H9 (cell line): ENCODE results near the gene BCL7C. TPM values are rescaled to one million over a fixed set of nuclear protein-coding genes. Genes with fewer than 3 reads are reported as not detected.
A peak's percentile ranks its signal among the peaks of the same experiment; 100 is the strongest.
"Not testable (repeated sequence)": the region's sequence is repeated elsewhere in the genome, so short reads cannot be mapped to it uniquely, and the experiment has no call there.

Experiments used
- DNase-seq: peaks from one replicate; pipeline ENCODE4 v3.0.0-alpha.2; 2017
- H2AFZ ChIP-seq: one replicate; pipeline ENCODE4 v1.6.1; 2013; ENCODE audit warnings: mild to moderate bottlenecking, low read length, control low read depth, moderate library complexity
- H2AK5ac ChIP-seq: 2 replicates; pipeline ENCODE4 v1.6.1; 2013; ENCODE audit warnings: low read length, control low read depth, mixed read lengths; ENCODE audit not compliant: insufficient read length
- H2BK120ac ChIP-seq: one replicate; pipeline ENCODE4 v1.6.1; 2013; ENCODE audit warnings: low read depth, mild to moderate bottlenecking, low read length, control low read depth, inconsistent platforms; ENCODE audit not compliant: poor library complexity, severe bottlenecking
- H2BK12ac ChIP-seq: 2 replicates; pipeline ENCODE4 v1.6.1; 2013; ENCODE audit warnings: low read length, control low read depth, mixed read lengths, low read depth; ENCODE audit not compliant: insufficient read length
- H2BK15ac ChIP-seq: 2 replicates; pipeline ENCODE4 v1.6.1; 2013; ENCODE audit warnings: low read depth, low read length, control low read depth
- H2BK20ac ChIP-seq: one replicate; pipeline ENCODE4 v1.6.1; 2013; ENCODE audit warnings: low read depth, mild to moderate bottlenecking, low read length, control low read depth, inconsistent platforms; ENCODE audit not compliant: poor library complexity, severe bottlenecking
- H2BK5ac ChIP-seq: 2 replicates; pipeline ENCODE4 v1.6.1; 2013; ENCODE audit warnings: low read length, control low read depth, mixed read lengths; ENCODE audit not compliant: insufficient read length
- H3K14ac ChIP-seq: 2 replicates; pipeline ENCODE4 v1.6.1; 2013; ENCODE audit warnings: low read length, control low read depth; ENCODE audit not compliant: insufficient read depth
- H3K18ac ChIP-seq: 2 replicates; pipeline ENCODE4 v1.6.1; 2013; ENCODE audit warnings: low read depth, mild to moderate bottlenecking, mixed read lengths, low read length, control low read depth; ENCODE audit not compliant: insufficient read length
- H3K23ac ChIP-seq: 2 replicates; pipeline ENCODE4 v1.6.1; 2013; ENCODE audit warnings: low read length, control low read depth, mixed read lengths, low read depth; ENCODE audit not compliant: insufficient read length
- H3K23me2 ChIP-seq: 2 replicates; pipeline ENCODE4 v1.6.1; 2013; ENCODE audit warnings: low read depth, mild to moderate bottlenecking, mixed read lengths, low read length, control low read depth; ENCODE audit not compliant: insufficient read length, poor library complexity, severe bottlenecking
- H3K27ac ChIP-seq: 2 replicates; pipeline ENCODE4 v1.5.1; 2013; ENCODE audit warnings: low read length, control low read depth, mixed read lengths, low read depth; ENCODE audit not compliant: insufficient read length
- H3K27me3 ChIP-seq: 2 replicates; pipeline ENCODE4 v1.6.1; 2013; ENCODE audit warnings: low read length, control low read depth, inconsistent platforms; ENCODE audit not compliant: insufficient read depth
- H3K4ac ChIP-seq: 2 replicates; pipeline ENCODE4 v1.6.1; 2013; ENCODE audit warnings: low read depth, mild to moderate bottlenecking, control low read depth, inconsistent platforms, low read length, moderate library complexity
- H3K4me1 ChIP-seq: 2 replicates; pipeline ENCODE4 v1.6.1; 2013; ENCODE audit warnings: low read length, control low read depth, inconsistent platforms; ENCODE audit not compliant: insufficient read depth
- H3K4me2 ChIP-seq: 2 replicates; pipeline ENCODE4 v1.6.1; 2013; ENCODE audit warnings: low read length, control low read depth, mixed read lengths; ENCODE audit not compliant: insufficient read length, insufficient read depth
- H3K56ac ChIP-seq: 2 replicates; pipeline ENCODE4 v1.6.1; 2013; ENCODE audit warnings: low read depth, mild to moderate bottlenecking, mixed read lengths, low read length, control low read depth; ENCODE audit not compliant: insufficient read length
- H3K79me1 ChIP-seq: 2 replicates; pipeline ENCODE4 v1.6.1; 2013; ENCODE audit warnings: low read depth, mild to moderate bottlenecking, moderate library complexity, low read length, control low read depth, inconsistent platforms; ENCODE audit not compliant: insufficient read depth, poor library complexity, severe bottlenecking
- H3K79me2 ChIP-seq: 2 replicates; pipeline ENCODE4 v1.6.1; 2013; ENCODE audit warnings: low read length, control low read depth, inconsistent platforms; ENCODE audit not compliant: insufficient read depth
- H3K9ac ChIP-seq: 2 replicates; pipeline ENCODE4 v1.6.1; 2013; ENCODE audit warnings: low read length, control low read depth, mixed read lengths; ENCODE audit not compliant: insufficient read length; ENCODE audit errors: extremely low read depth
- H3K9me3 ChIP-seq: one replicate; pipeline ENCODE4 v1.6.1; 2013; ENCODE audit warnings: low read depth, low read length, inconsistent platforms; ENCODE audit not compliant: control insufficient read depth
- H3T11ph ChIP-seq: one replicate; pipeline ENCODE4 v1.6.1; 2013; ENCODE audit warnings: mild to moderate bottlenecking, low read length, control low read depth, inconsistent platforms
- H4K20me1 ChIP-seq: one replicate; pipeline ENCODE4 v1.6.1; 2013; ENCODE audit not compliant: control insufficient read depth, insufficient read length, insufficient read depth
- H4K5ac ChIP-seq: 2 replicates; pipeline ENCODE4 v1.6.1; 2013; ENCODE audit warnings: low read depth, mild to moderate bottlenecking, mixed read lengths, low read length, control low read depth; ENCODE audit not compliant: insufficient read length
- H4K8ac ChIP-seq: replicated peaks from 2 replicates; pipeline ENCODE4 v1.6.1; 2013; ENCODE audit warnings: low read length, control low read depth, mixed read lengths, low read depth; ENCODE audit not compliant: insufficient read length
- H4K91ac ChIP-seq: 2 replicates; pipeline ENCODE4 v1.6.1; 2013; ENCODE audit warnings: low read depth, mild to moderate bottlenecking, moderate library complexity, mixed read lengths, low read length, control low read depth; ENCODE audit not compliant: insufficient read length
- H3K27ac Mint-ChIP-seq, 3 experiments: 2 replicates in 2 of 3; 3 replicates in 1 of 3; pipeline ENCODE4 v1.8.0; 2020 to 2021; ENCODE audit warnings: mixed read lengths in 3 of 3, mild to moderate bottlenecking in 1 of 3, moderate library complexity in 1 of 3
- H3K27me3 Mint-ChIP-seq: 2 replicates; pipeline ENCODE4 v1.8.0; 2021; ENCODE audit warnings: low read depth, mild to moderate bottlenecking, moderate library complexity, mixed read lengths
- H3K36me3 Mint-ChIP-seq, 3 experiments: 2 replicates in 2 of 3; 3 replicates in 1 of 3; pipeline ENCODE4 v1.8.0; 2020 to 2021; ENCODE audit warnings: low read depth in 3 of 3, mixed read lengths in 3 of 3; ENCODE audit not compliant: insufficient read depth in 1 of 3
- H3K4me1 Mint-ChIP-seq, 2 experiments: 2 replicates each; pipeline ENCODE4 v1.8.0; 2020; ENCODE audit warnings: mixed read lengths in 2 of 2
- H3K4me3 Mint-ChIP-seq, 2 experiments: 2 replicates in 1 of 2; 3 replicates in 1 of 2; pipeline ENCODE4 v1.8.0; 2020 to 2021; ENCODE audit warnings: mild to moderate bottlenecking in 2 of 2, mixed read lengths in 2 of 2, moderate library complexity in 1 of 2
- H3K9me3 Mint-ChIP-seq, 2 experiments: 2 replicates in 1 of 2; 3 replicates in 1 of 2; pipeline ENCODE4 v1.8.0; 2020; ENCODE audit warnings: mild to moderate bottlenecking in 2 of 2, mixed read lengths in 2 of 2, moderate library complexity in 1 of 2
- CTCF ChIP-seq: fragments of 200-600 bp; sonication (generic); conservative IDR thresholded peaks from 3 replicates; pipeline ENCODE4 v1.8.0; 2021; ENCODE audit warnings: antibody characterized with exemption, mild to moderate bottlenecking
- WGBS: extraction: QIAGEN DNeasy Blood & Tissue Kit; methylation state at CpG from one replicate; pipeline ENCODE4 v1.1.7; 2013; ENCODE audit warnings: missing lambda C conversion rate, low lambda C conversion rate, mixed read lengths; ENCODE audit not compliant: insufficient read length; ENCODE audit errors: extremely low coverage; 5-methylcytosine and 5-hydroxymethylcytosine counted together
- total RNA-seq: library from RNA; stranded (reverse); gene quantifications from 2 replicates; pipeline ENCODE4 v1.2.1, GENCODE V29; 2021

The BCL7C gene
- total RNA-seq, 1 experiment from 2014 or later = 18.3 TPM

- H3K9ac ChIP-seq = no peak overlapping the region
- DNase-seq = peak; percentile 90
- H3K4me1 ChIP-seq = peaks cover 2% of the 10 kb centered on the region; the same call in 1 of the 2 replicates
- Mint-ChIP-seq H3K27me3 (no peaks in the 10 kb centered on the region), H3K4me1 (peaks cover 12 to 21% of the 10 kb centered on the region in 2 experiments), H3K9me3 (no peaks in the 10 kb centered on the region; a peak in 1 of 5 replicates), H3K4me3 (no peak overlapping the region), H3K27ac (peak overlapping the region in 1 of 3 experiments; percentile 91; a peak in 1 of 7 replicates), H3K36me3 (peaks cover 36 to 69% (median 56%) of the 10 kb centered on the region in 3 experiments; a peak in 6 of 7 replicates)
- no peak overlapping the region for H3T11ph ChIP-seq
- no peak overlapping the region for H3K23ac ChIP-seq
- WGBS = no CpG with 5 or more reads among the region's 15 CpGs
- H4K91ac ChIP-seq = no peak overlapping the region
- no peaks in the 10 kb centered on the region for H3K27me3 ChIP-seq
- H3K9me3 ChIP-seq = no peaks in the 10 kb centered on the region
- H2BK15ac ChIP-seq = no peak overlapping the region
- no peaks in the 10 kb centered on the region for H3K23me2 ChIP-seq
- H2AFZ ChIP-seq = no peak overlapping the region
- H4K5ac ChIP-seq = no peak overlapping the region
- H4K20me1 ChIP-seq = no peaks in the 10 kb centered on the region
- H2BK20ac ChIP-seq = no peak overlapping the region
- peak; percentile 89 for TF ChIP-seq CTCF
- no peak overlapping the region for H3K18ac ChIP-seq
- no peaks in the 10 kb centered on the region for H3K79me1 ChIP-seq
- H2BK5ac ChIP-seq = no peak overlapping the region
- H3K27ac ChIP-seq = no peak overlapping the region
- no peak overlapping the region for H3K4ac ChIP-seq
- no peak overlapping the region for H2BK12ac ChIP-seq
- no peak overlapping the region for H3K56ac ChIP-seq
- H4K8ac ChIP-seq = no peak overlapping the region
- H3K79me2 ChIP-seq = no peaks in the 10 kb centered on the region
- H3K14ac ChIP-seq = no peak overlapping the region
- no peak overlapping the region for H2AK5ac ChIP-seq
- H3K4me2 ChIP-seq = no peak overlapping the region
- H2BK120ac ChIP-seq = no peak overlapping the region
Observed at GRCh38 chr16:30941600-30942425, 47.9 kb upstream of the BCL7C start.

GRCh38 chr16:30939571-30939970 lies 45.7 kb upstream of the BCL7C start:
- not testable (repeated sequence) for H2BK12ac ChIP-seq, H4K91ac ChIP-seq, H3K79me1 ChIP-seq, H3T11ph ChIP-seq, H2BK5ac ChIP-seq, H3K23me2 ChIP-seq, H2BK120ac ChIP-seq, H3K23ac ChIP-seq, H3K9ac ChIP-seq, H3K79me2 ChIP-seq, H4K8ac ChIP-seq, H3K27ac Mint-ChIP-seq, H3K4me2 ChIP-seq, H3K4me3 Mint-ChIP-seq, H3K27me3 ChIP-seq, H3K18ac ChIP-seq, H2BK20ac ChIP-seq, H3K4ac ChIP-seq, H2BK15ac ChIP-seq, H3K4me1 ChIP-seq, H3K9me3 Mint-ChIP-seq, H3K14ac ChIP-seq, H2AFZ ChIP-seq, H3K27me3 Mint-ChIP-seq, H4K5ac ChIP-seq, H4K20me1 ChIP-seq, H2AK5ac ChIP-seq, H3K27ac ChIP-seq, H3K9me3 ChIP-seq, DNase-seq, H3K56ac ChIP-seq
- H3K36me3 Mint-ChIP-seq = peaks cover 44 to 68% (median 61%) of the 10 kb centered on the region in 3 experiments
- no CpG with 5 or more reads among the region's 8 CpGs for WGBS
- H3K4me1 Mint-ChIP-seq = peaks cover 15 to 23% of the 10 kb centered on the region in 2 experiments
